Dermis blood vessel endothelial cell (primary cell): ENCODE measurements around the gene WIPF3. TPM values are rescaled to one million over a fixed set of nuclear protein-coding genes. Genes with fewer than 3 reads are reported as not detected.
"Not testable (repeated sequence)": the region's sequence is repeated elsewhere in the genome, so short reads cannot be mapped to it uniquely, and the experiment has no call there.

ENCODE experiments used
- DNase-seq: peaks from one replicate; pipeline ENCODE4 v3.0.0; 2010
- total RNA-seq: library from RNA; depleted of rRNA; stranded (reverse); fragments of >200 nt; gene quantifications from 2 replicates; pipeline ENCODE4 v1.2.3, GENCODE V29; 2014

WIPF3 gene
- total RNA-seq, 1 donor from 2014 or later, result 0.17 TPM

- DNase-seq, result no peak
Measured at GRCh38 chr7:29957521-29958310, 151.4 kb downstream of the WIPF3 start.

GRCh38 chr7:29958667-29959358, 152.5 kb downstream of the WIPF3 start:
- no peak for DNase-seq

GRCh38 chr7:29961611-29962010, 155.3 kb downstream of the WIPF3 start:
- DNase-seq, result not testable (repeated sequence)

- no peak for DNase-seq
Measured at GRCh38 chr7:29962035-29962434, 155.7 kb downstream of the WIPF3 start.

GRCh38 chr7:29965030-29965429, 158.7 kb downstream of the WIPF3 start:
- DNase-seq, result no peak

Other genes with a start within 250 kb of the WIPF3 start
- 0.17 and 0.19 TPM in 2 replicates for gene PRR15, start 242.7 kb upstream of the WIPF3 start, total RNA-seq
- 94.6 and 95.5 TPM in 2 replicates for gene SCRN1, start 183.3 kb downstream of the WIPF3 start, total RNA-seq
- gene FKBP14, start 220.2 kb downstream of the WIPF3 start, total RNA-seq, result 15.5 and 18.2 TPM in 2 replicates
- gene PLEKHA8, start 221.9 kb downstream of the WIPF3 start, total RNA-seq, result 19.1 and 22.8 TPM in 2 replicates